Liver (tissue), 9 donors: Measurements from ENCODE around the gene CBFA2T3. TPM values are rescaled to one million over a fixed set of nuclear protein-coding genes. Genes with fewer than 3 reads are reported as not detected.

Experiments used
- DNase-seq: peaks from one replicate; pipeline ENCODE4 v3.0.0-alpha.2; 2017; ENCODE audit warnings: low spot score
- H3K27ac ChIP-seq, 2 donors: one replicate each; pipeline ENCODE4 v1.7.0; 2013; ENCODE audit warnings: inconsistent platforms in 2 of 2, low read length in 2 of 2, control low read depth in 1 of 2, low read depth in 1 of 2, mild to moderate bottlenecking in 1 of 2
- H3K27me3 ChIP-seq, 4 donors: one replicate each; pipeline versions ENCODE4 v1.6.1 to v1.7.0; 2013; ENCODE audit warnings: low read length in 3 of 4, inconsistent platforms in 1 of 4, mild to moderate bottlenecking in 1 of 4, moderate library complexity in 1 of 4; ENCODE audit not compliant: control insufficient read depth in 4 of 4, insufficient read depth in 4 of 4
- H3K36me3 ChIP-seq, 4 donors: one replicate each; pipeline versions ENCODE4 v1.6.1 to v1.7.0; 2013; ENCODE audit warnings: low read length in 3 of 4, mild to moderate bottlenecking in 3 of 4, low read depth in 1 of 4, moderate library complexity in 1 of 4; ENCODE audit not compliant: control insufficient read depth in 4 of 4, insufficient read depth in 3 of 4
- H3K4me1 ChIP-seq, 4 donors: one replicate each; pipeline versions ENCODE4 v1.6.1 to v1.7.0; 2013; ENCODE audit warnings: low read length in 3 of 4, mild to moderate bottlenecking in 3 of 4, moderate library complexity in 1 of 4; ENCODE audit not compliant: control insufficient read depth in 4 of 4, insufficient read depth in 4 of 4
- H3K4me3 ChIP-seq, 3 donors: one replicate each; pipeline versions ENCODE4 v1.6.1 to v1.7.0; 2013; ENCODE audit warnings: low read length in 3 of 3, control low read depth in 1 of 3, low read depth in 1 of 3, mild to moderate bottlenecking in 1 of 3
- H3K9ac ChIP-seq, 2 donors: one replicate each; pipeline ENCODE4 v1.7.0; 2013; ENCODE audit warnings: low read length in 2 of 2, mild to moderate bottlenecking in 2 of 2, moderate library complexity in 2 of 2, control low read depth in 1 of 2, low read depth in 1 of 2
- H3K9me3 ChIP-seq, 4 donors: one replicate each; pipeline versions ENCODE4 v1.6.1 to v1.7.0; 2013; ENCODE audit warnings: low read length in 3 of 4; ENCODE audit not compliant: control insufficient read depth in 4 of 4
- EGR1 ChIP-seq, 2 donors: IDR thresholded peaks; 2 replicates each; pipeline ENCODE4 v1.6.1; 2016 to 2018; ENCODE audit warnings: antibody characterized with exemption in 2 of 2, low read depth in 2 of 2
- FOXA1 ChIP-seq: IDR thresholded peaks from 2 replicates; pipeline ENCODE4 v1.6.1; 2016; ENCODE audit warnings: antibody characterized with exemption
- FOXA2 ChIP-seq: IDR thresholded peaks from 2 replicates; pipeline ENCODE4 v1.6.1; 2016; ENCODE audit warnings: antibody characterized with exemption
- GABPA ChIP-seq, 2 donors: IDR thresholded peaks in 1 of 2; conservative IDR thresholded peaks in 1 of 2; 2 replicates each; pipeline ENCODE4 v1.6.1; 2016; ENCODE audit warnings: antibody characterized with exemption in 2 of 2, mild to moderate bottlenecking in 1 of 2, moderate library complexity in 1 of 2
- HNF4A ChIP-seq, 2 donors: conservative IDR thresholded peaks; 2 replicates each; pipeline ENCODE4 v1.6.1; 2016; ENCODE audit warnings: antibody characterized with exemption in 2 of 2, mild to moderate bottlenecking in 2 of 2
- HNF4G ChIP-seq: IDR thresholded peaks from 2 replicates; pipeline ENCODE4 v1.6.1; 2016; ENCODE audit warnings: antibody characterized with exemption
- JUND ChIP-seq, 2 donors: IDR thresholded peaks; 2 replicates each; pipeline ENCODE4 v1.6.1; 2016; ENCODE audit warnings: antibody characterized with exemption in 2 of 2
- NR2F2 ChIP-seq: IDR thresholded peaks from 2 replicates; pipeline ENCODE4 v1.6.1; 2016; ENCODE audit warnings: antibody characterized with exemption
- RAD21 ChIP-seq, 2 donors: IDR thresholded peaks; 2 replicates each; pipeline ENCODE4 v1.6.1; 2016; ENCODE audit warnings: antibody characterized with exemption in 2 of 2, mild to moderate bottlenecking in 2 of 2
- RXRA ChIP-seq, 2 donors: IDR thresholded peaks; 2 replicates each; pipeline ENCODE4 v1.6.1; 2017 to 2018; ENCODE audit warnings: antibody characterized with exemption in 2 of 2, mild to moderate bottlenecking in 1 of 2
- SP1 ChIP-seq: IDR thresholded peaks from 2 replicates; pipeline ENCODE4 v1.6.1; 2018; ENCODE audit warnings: antibody characterized with exemption, mild to moderate bottlenecking
- TAF1 ChIP-seq: conservative IDR thresholded peaks from 2 replicates; pipeline ENCODE4 v1.6.1; 2016; ENCODE audit warnings: antibody characterized with exemption, mild to moderate bottlenecking
- YY1 ChIP-seq: IDR thresholded peaks from 2 replicates; pipeline ENCODE4 v1.6.1; 2016; ENCODE audit warnings: antibody characterized with exemption, mild to moderate bottlenecking
- WGBS: extraction: QIAGEN DNeasy Blood & Tissue Kit; methylation state at CpG from one replicate; pipeline ENCODE4 v1.1.7; 2013; 5-methylcytosine and 5-hydroxymethylcytosine counted together
- polyA plus RNA-seq, 2 donors: library from polyadenylated mRNA; stranded (reverse) in 1 of 2; unstranded in 1 of 2; fragments of 200-250 nt in 1 of 2; fragments of >200 nt in 1 of 2; fragmentation: Nextera tagmentation in 1 of 2; extraction: Ambion mirVana in 1 of 2; gene quantifications; one replicate each; pipeline versions ENCODE4 v1.2.1 to v1.2.3, GENCODE V29; 2013 to 2015
- total RNA-seq, 2 donors: library from RNA; depleted of rRNA; stranded (reverse); fragments of >200 nt; gene quantifications; one replicate each; pipeline ENCODE4 v1.2.3, GENCODE V29; 2014
- TF ChIP-seq, protein P1 (sequence below): IDR thresholded peaks from 2 replicates; pipeline ENCODE4 v1.6.1; 2016; ENCODE audit warnings: antibody characterized with exemption
- TF ChIP-seq, protein P2 (sequence below): fragments of 150-350 bp; IDR thresholded peaks from 2 replicates; pipeline ENCODE4 v1.5.1; 2017; ENCODE audit warnings: improper control_type of control experiment, low read depth, low read length; ENCODE audit not compliant: missing input control
- TF ChIP-seq, protein P3 (sequence below): IDR thresholded peaks from 2 replicates; pipeline ENCODE4 v1.6.1; 2016; ENCODE audit warnings: antibody characterized with exemption
- TF ChIP-seq, protein P4 (sequence below): IDR thresholded peaks from 2 replicates; pipeline ENCODE4 v1.6.1; 2016; ENCODE audit warnings: antibody characterized with exemption
- TF ChIP-seq, protein P5 (sequence below): IDR thresholded peaks from 2 replicates; pipeline ENCODE4 v1.6.1; 2016; ENCODE audit warnings: antibody characterized with exemption, mild to moderate bottlenecking
- donor health status: healthy.
- donor health status: healthy.
- donor health status: healthy.
- donor health status: healthy.
- donor health status: healthy.

CBFA2T3 gene
- total and polyA plus RNA-seq, 4 donors, result 1.4 to 4.5 (median 3.1) TPM

DNA sequence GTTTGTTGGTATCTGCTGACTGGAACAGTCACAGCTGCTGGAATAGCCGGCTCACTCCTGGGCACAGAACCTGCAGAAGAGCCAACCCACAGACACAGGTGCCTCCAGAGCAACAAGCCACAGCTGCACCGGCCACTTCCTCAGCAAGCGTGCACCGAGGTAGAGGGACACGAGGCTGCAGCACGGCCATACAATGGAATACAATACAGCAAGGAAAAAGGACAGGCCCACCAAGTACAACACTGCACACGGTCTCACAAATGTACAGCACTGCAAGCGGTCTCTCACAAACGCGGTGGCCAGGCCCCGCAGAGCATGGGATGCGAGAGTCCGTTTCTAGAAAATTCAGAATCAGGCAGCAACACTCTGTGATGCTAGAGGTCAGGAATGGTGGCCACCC lies 63.1 kb downstream of the CBFA2T3 start:
- H3K27me3 ChIP-seq, result no peaks in the 10 kb centered on the region
- no peaks in the 10 kb centered on the region for H3K9me3 ChIP-seq
- H3K27ac ChIP-seq, result no peak overlapping the region
- H3K4me1 ChIP-seq, result no peaks in the 10 kb centered on the region
- no peak overlapping the region for H3K9ac ChIP-seq
- TF ChIP-seq RAD21 (IDR thresholded peaks at IDR 0.05) (no peak), YY1 (no peak), FOXA1 (no peak), EGR1 (IDR thresholded peaks at IDR 0.05; ENCODE audit: low read depth in 2 of 2) (no peak)
- TF ChIP-seq, protein P1, sequence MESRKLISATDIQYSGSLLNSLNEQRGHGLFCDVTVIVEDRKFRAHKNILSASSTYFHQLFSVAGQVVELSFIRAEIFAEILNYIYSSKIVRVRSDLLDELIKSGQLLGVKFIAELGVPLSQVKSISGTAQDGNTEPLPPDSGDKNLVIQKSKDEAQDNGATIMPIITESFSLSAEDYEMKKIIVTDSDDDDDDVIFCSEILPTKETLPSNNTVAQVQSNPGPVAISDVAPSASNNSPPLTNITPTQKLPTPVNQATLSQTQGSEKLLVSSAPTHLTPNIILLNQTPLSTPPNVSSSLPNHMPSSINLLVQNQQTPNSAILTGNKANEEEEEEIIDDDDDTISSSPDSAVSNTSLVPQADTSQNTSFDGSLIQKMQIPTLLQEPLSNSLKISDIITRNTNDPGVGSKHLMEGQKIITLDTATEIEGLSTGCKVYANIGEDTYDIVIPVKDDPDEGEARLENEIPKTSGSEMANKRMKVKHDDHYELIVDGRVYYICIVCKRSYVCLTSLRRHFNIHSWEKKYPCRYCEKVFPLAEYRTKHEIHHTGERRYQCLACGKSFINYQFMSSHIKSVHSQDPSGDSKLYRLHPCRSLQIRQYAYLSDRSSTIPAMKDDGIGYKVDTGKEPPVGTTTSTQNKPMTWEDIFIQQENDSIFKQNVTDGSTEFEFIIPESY, result no peak
- TF ChIP-seq, protein P2, sequence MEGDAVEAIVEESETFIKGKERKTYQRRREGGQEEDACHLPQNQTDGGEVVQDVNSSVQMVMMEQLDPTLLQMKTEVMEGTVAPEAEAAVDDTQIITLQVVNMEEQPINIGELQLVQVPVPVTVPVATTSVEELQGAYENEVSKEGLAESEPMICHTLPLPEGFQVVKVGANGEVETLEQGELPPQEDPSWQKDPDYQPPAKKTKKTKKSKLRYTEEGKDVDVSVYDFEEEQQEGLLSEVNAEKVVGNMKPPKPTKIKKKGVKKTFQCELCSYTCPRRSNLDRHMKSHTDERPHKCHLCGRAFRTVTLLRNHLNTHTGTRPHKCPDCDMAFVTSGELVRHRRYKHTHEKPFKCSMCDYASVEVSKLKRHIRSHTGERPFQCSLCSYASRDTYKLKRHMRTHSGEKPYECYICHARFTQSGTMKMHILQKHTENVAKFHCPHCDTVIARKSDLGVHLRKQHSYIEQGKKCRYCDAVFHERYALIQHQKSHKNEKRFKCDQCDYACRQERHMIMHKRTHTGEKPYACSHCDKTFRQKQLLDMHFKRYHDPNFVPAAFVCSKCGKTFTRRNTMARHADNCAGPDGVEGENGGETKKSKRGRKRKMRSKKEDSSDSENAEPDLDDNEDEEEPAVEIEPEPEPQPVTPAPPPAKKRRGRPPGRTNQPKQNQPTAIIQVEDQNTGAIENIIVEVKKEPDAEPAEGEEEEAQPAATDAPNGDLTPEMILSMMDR, result no peak
- H3K36me3 ChIP-seq, result no peaks in the 10 kb centered on the region
- WGBS, result 93% methylated on average over 13 of the region's 13 CpGs
- H3K4me3 ChIP-seq, result no peak overlapping the region
- no peak for DNase-seq

DNA sequence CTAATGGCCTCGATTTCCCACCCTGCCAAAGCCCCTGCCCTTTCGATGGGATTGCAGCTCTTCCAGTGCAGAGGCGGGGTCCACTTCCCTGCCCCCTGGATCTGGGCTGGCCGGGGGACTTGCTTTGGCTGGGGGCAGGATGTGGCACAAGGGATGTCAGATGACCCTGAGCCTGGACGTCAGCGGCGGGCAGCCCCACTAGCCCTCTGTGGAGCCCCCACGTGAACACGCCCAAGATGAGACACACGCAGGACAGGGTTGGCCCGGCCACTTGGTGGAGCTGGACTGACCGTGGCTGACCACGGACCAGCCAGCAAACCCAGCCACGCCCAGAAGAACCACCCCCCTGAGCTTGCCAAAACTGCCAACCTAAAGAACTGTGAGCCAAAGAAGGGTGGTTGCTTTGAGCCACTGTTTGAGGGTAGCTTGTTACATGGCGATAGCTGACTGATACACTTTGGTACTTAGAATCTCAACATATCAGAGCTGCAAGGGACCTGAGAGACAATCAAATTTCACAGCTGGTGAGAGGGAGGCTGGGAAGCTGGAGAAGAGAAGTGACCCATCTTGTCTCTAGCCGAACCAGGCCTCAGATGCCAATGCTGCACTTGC lies 63.9 kb downstream of the CBFA2T3 start:
- Histone ChIP-seq H3K27me3 (no peaks in the 10 kb centered on the region), H3K36me3 (no peaks in the 10 kb centered on the region), H3K27ac (no peak overlapping the region), H3K4me1 (no peaks in the 10 kb centered on the region), H3K9me3 (no peaks in the 10 kb centered on the region), H3K9ac (no peak overlapping the region), H3K4me3 (no peak overlapping the region)
- DNase-seq, result no peak
- WGBS, result 91% methylated on average over 16 of the region's 16 CpGs
- TF ChIP-seq HNF4A (conservative IDR thresholded peaks at IDR 0.05) (no peak), YY1 (no peak), NR2F2 (no peak), HNF4G (no peak), FOXA2 (no peak), TAF1 (no peak), FOXA1 (no peak), EGR1 (IDR thresholded peaks at IDR 0.05; ENCODE audit: low read depth in 2 of 2) (no peak), RAD21 (IDR thresholded peaks at IDR 0.05) (no peak), JUND (IDR thresholded peaks at IDR 0.05) (no peak), RXRA (IDR thresholded peaks at IDR 0.05) (no peak), GABPA (IDR thresholded peaks at IDR 0.05 in 1 of 2, conservative IDR thresholded peaks at IDR 0.05 in 1 of 2) (no peak), SP1 (no peak)
- TF ChIP-seq, protein P2, result no peak
- TF ChIP-seq, protein P3, sequence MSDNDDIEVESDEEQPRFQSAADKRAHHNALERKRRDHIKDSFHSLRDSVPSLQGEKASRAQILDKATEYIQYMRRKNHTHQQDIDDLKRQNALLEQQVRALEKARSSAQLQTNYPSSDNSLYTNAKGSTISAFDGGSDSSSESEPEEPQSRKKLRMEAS, result no peak
- TF ChIP-seq, protein P4, sequence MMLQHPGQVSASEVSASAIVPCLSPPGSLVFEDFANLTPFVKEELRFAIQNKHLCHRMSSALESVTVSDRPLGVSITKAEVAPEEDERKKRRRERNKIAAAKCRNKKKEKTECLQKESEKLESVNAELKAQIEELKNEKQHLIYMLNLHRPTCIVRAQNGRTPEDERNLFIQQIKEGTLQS, result no peak
- TF ChIP-seq, protein P1, result no peak
- TF ChIP-seq, protein P5, sequence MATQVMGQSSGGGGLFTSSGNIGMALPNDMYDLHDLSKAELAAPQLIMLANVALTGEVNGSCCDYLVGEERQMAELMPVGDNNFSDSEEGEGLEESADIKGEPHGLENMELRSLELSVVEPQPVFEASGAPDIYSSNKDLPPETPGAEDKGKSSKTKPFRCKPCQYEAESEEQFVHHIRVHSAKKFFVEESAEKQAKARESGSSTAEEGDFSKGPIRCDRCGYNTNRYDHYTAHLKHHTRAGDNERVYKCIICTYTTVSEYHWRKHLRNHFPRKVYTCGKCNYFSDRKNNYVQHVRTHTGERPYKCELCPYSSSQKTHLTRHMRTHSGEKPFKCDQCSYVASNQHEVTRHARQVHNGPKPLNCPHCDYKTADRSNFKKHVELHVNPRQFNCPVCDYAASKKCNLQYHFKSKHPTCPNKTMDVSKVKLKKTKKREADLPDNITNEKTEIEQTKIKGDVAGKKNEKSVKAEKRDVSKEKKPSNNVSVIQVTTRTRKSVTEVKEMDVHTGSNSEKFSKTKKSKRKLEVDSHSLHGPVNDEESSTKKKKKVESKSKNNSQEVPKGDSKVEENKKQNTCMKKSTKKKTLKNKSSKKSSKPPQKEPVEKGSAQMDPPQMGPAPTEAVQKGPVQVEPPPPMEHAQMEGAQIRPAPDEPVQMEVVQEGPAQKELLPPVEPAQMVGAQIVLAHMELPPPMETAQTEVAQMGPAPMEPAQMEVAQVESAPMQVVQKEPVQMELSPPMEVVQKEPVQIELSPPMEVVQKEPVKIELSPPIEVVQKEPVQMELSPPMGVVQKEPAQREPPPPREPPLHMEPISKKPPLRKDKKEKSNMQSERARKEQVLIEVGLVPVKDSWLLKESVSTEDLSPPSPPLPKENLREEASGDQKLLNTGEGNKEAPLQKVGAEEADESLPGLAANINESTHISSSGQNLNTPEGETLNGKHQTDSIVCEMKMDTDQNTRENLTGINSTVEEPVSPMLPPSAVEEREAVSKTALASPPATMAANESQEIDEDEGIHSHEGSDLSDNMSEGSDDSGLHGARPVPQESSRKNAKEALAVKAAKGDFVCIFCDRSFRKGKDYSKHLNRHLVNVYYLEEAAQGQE, result no peak
